Nucleus accumbens (tissue), 56 donors: ENCODE results near the gene TJP2.

Experiments used
- DNase-seq, 56 donors: peaks; one replicate each; lab custom pipeline; 2025; lab: John Stamatoyannopoulos, UW

TJP2 gene

GRCh38 chr9:69173891-69174615 is at the start of gene TJP2:
Gene TJP2 (plus strand): TSS chr9:69174277. CDS start chr9:69174373, 96 bp downstream.
- DNase-seq, result peak in 52 of 56 donors; percentile 17 to 90 (median 70)

- peak in 1 of 56 donors; percentile 13 for DNase-seq
Observed at GRCh38 chr9:69130456-69131441, 43.3 kb upstream of the TJP2 start.

GRCh38 chr9:69131682-69132081 is 42.4 kb upstream of the TJP2 start:
- no peak for DNase-seq

- no peak for DNase-seq
Observed at GRCh38 chr9:69132361-69132760, 41.7 kb upstream of the TJP2 start.

- no peak for DNase-seq
Observed at GRCh38 chr9:69134412-69134811, 39.7 kb upstream of the TJP2 start.

- no peak for DNase-seq
Observed at GRCh38 chr9:69136185-69136584, 37.9 kb upstream of the TJP2 start.

GRCh38 chr9:69136779-69137178 is 37.3 kb upstream of the TJP2 start:
- DNase-seq, result no peak

- DNase-seq, result no peak
Observed at GRCh38 chr9:69137311-69137710, 36.8 kb upstream of the TJP2 start.

- no peak for DNase-seq
Observed at GRCh38 chr9:69139596-69139995, 34.5 kb upstream of the TJP2 start.

GRCh38 chr9:69140123-69140735 is 33.8 kb upstream of the TJP2 start:
- DNase-seq, result no peak

- no peak for DNase-seq
Observed at GRCh38 chr9:69141851-69142250, 32.2 kb upstream of the TJP2 start.

- DNase-seq, result no peak
Observed at GRCh38 chr9:69143291-69143690, 30.8 kb upstream of the TJP2 start.

- no peak for DNase-seq
Observed at GRCh38 chr9:69145144-69145715, 28.8 kb upstream of the TJP2 start.

- no peak for DNase-seq
Observed at GRCh38 chr9:69147041-69147834, 26.8 kb upstream of the TJP2 start.

- peak in 5 of 56 donors; percentile 4 to 22 (median 8) for DNase-seq
Observed at GRCh38 chr9:69149321-69149807, 24.7 kb upstream of the TJP2 start.

- no peak for DNase-seq
Observed at GRCh38 chr9:69151506-69151905, 22.6 kb upstream of the TJP2 start.

GRCh38 chr9:69153707-69154521 is 20.2 kb upstream of the TJP2 start:
- DNase-seq, result no peak

- no peak for DNase-seq
Observed at GRCh38 chr9:69155341-69156030, 18.6 kb upstream of the TJP2 start.
